HepG2 (cell line): Measurements from ENCODE around the gene PEX3. TPM values are rescaled to one million over a fixed set of nuclear protein-coding genes. Genes with fewer than 3 reads are reported as not detected.

Experiments
- ATAC-seq: fragments of 200-7000 bp; cut with Tn5 transposase; 3 replicates; pipeline ENCODE4 v1.9.1; 2020; ENCODE audit warnings: mild to moderate bottlenecking, moderate library complexity
- BruUV-seq: library from RNA; stranded (reverse); fragments of 400-500 nt; replicated peaks from 2 replicates; lab custom pipeline; 2021; lab: Mats Ljungman, UMichigan
- CTCF ChIA-PET: fragments of 300-600 bp; formaldehyde crosslinking; extraction: SDS; loops from one replicate; lab custom pipeline; 2021; ENCODE audit warnings: low total read pairs, inconsistent platforms, low intra/inter-chr PET ratio; lab: Yijun Ruan, JAX
- POLR2A ChIA-PET: fragments of 350-600 bp; sonication (Branson Sonifier 250); formaldehyde crosslinking; loops from one replicate; lab custom pipeline; 2020; ENCODE audit warnings: antibody characterized with exemption, inconsistent platforms; lab: Yijun Ruan, JAX
- DNase-seq: peaks from one replicate; pipeline ENCODE4 v3.0.0-alpha.2; 2015; ENCODE audit warnings: low spot score
- FAIRE-seq: peaks from 3 replicates; lab custom pipeline; 2011; peaks lifted over from hg19 to GRCh38; lab: Jason Lieb, UNC
- H2AFZ ChIP-seq: one replicate; pipeline ENCODE4 v1.6.1; 2011; ENCODE audit warnings: low read length, inconsistent platforms
- H3K27ac ChIP-seq: fragments of 300-600 bp; 3 replicates; pipeline ENCODE4 v1.8.0; 2011; ENCODE audit warnings: mixed run types, mild to moderate bottlenecking, mixed read lengths, low read length, inconsistent platforms; ENCODE audit not compliant: insufficient read depth; ENCODE audit errors: extremely low read length
- H3K27me3 ChIP-seq, 2 experiments: fragments of 200-600 bp in 1 of 2; 2 replicates in 1 of 2; 3 replicates in 1 of 2; pipeline versions ENCODE4 v1.6.0 to v1.8.0; 2011; ENCODE audit warnings: low read length in 2 of 2, mild to moderate bottlenecking in 2 of 2, moderate library complexity in 2 of 2, inconsistent platforms in 1 of 2; ENCODE audit not compliant: insufficient read depth in 2 of 2, control insufficient read depth in 1 of 2
- H3K36me3 ChIP-seq, 2 experiments: fragments of 200-600 bp in 1 of 2; replicated peaks in 1 of 2; 2 replicates in 1 of 2; 3 replicates in 1 of 2; pipeline versions ENCODE4 v1.5.1 to v1.8.0; 2011; ENCODE audit warnings: low read length in 2 of 2, inconsistent platforms in 1 of 2; ENCODE audit not compliant: insufficient read depth in 2 of 2, control insufficient read depth in 1 of 2
- H3K4me1 ChIP-seq: 2 replicates; pipeline ENCODE4 v1.5.1; 2012; ENCODE audit warnings: low read length, inconsistent platforms; ENCODE audit not compliant: insufficient read depth
- H3K4me2 ChIP-seq: 2 replicates; pipeline ENCODE4 v1.6.0; 2011; ENCODE audit warnings: low read depth, low read length, inconsistent platforms
- H3K4me3 ChIP-seq, 3 experiments: fragments of 200-600 bp in 1 of 3; sonication (generic), shearing (Covaris generic) in 1 of 3; replicated peaks in 1 of 3; 2 replicates each; pipeline ENCODE4 v1.5.1; 2011 to 2016; ENCODE audit warnings: low read length in 3 of 3, inconsistent platforms in 2 of 3, low read depth in 2 of 3, mild to moderate bottlenecking in 2 of 3, control low read depth in 1 of 3, mixed read lengths in 1 of 3; ENCODE audit not compliant: insufficient read depth in 1 of 3
- H3K79me2 ChIP-seq: one replicate; pipeline ENCODE4 v1.6.1; 2011; ENCODE audit warnings: low read length, inconsistent platforms; ENCODE audit not compliant: insufficient read depth
- H3K9ac ChIP-seq: 2 replicates; pipeline ENCODE4 v1.6.0; 2011; ENCODE audit warnings: mild to moderate bottlenecking, low read depth, low read length, inconsistent platforms; ENCODE audit not compliant: insufficient read depth
- H3K9me3 ChIP-seq: 2 replicates; pipeline ENCODE4 v1.5.1; 2012; ENCODE audit warnings: mild to moderate bottlenecking, low read length
- H4K20me1 ChIP-seq: 2 replicates; pipeline ENCODE4 v1.6.0; 2011; ENCODE audit warnings: inconsistent platforms, mild to moderate bottlenecking, low read length, moderate library complexity; ENCODE audit not compliant: insufficient read depth
- CTCF ChIP-seq: sonication (generic); formaldehyde crosslinking; IDR thresholded peaks from 2 replicates; pipeline ENCODE4 v1.5.0; 2020; ENCODE audit warnings: mild to moderate bottlenecking, missing genetic modification reagents, moderate library complexity
- FOXC1 ChIP-seq: sonication (generic); formaldehyde crosslinking; IDR thresholded peaks from 2 replicates; pipeline ENCODE4 v1.8.0; 2022; ENCODE audit warnings: mild to moderate bottlenecking, missing genetic modification reagents, borderline replicate concordance
- HNRNPH1 ChIP-seq: fragments of 200-400 bp; formaldehyde crosslinking; optimal IDR thresholded peaks from 2 replicates; pipeline ENCODE3; 2017; ENCODE audit warnings: mild to moderate bottlenecking, low read depth, low read length
- POLR2A ChIP-seq, 2 experiments: IDR thresholded peaks; 2 replicates each; pipeline ENCODE4 v1.6.1; 2011; ENCODE audit warnings: low read depth in 2 of 2, low read length in 2 of 2, mild to moderate bottlenecking in 1 of 2, moderate library complexity in 1 of 2; ENCODE audit not compliant: insufficient read depth in 1 of 2
- SRSF9 ChIP-seq: fragments of 200-400 bp; formaldehyde crosslinking; IDR thresholded peaks from 2 replicates; pipeline ENCODE4 v1.6.1; 2018; ENCODE audit warnings: borderline replicate concordance, mild to moderate bottlenecking, low read depth, low read length; ENCODE audit not compliant: insufficient read depth, poor library complexity, severe bottlenecking
- STAG1 ChIP-seq: sonication (generic); formaldehyde crosslinking; IDR thresholded peaks from 2 replicates; pipeline ENCODE4 v1.4.0; 2020; ENCODE audit warnings: missing genetic modification reagents
- TMF1 ChIP-seq: sonication (generic); formaldehyde crosslinking; IDR thresholded peaks from 2 replicates; pipeline ENCODE4 v1.8.1; 2022; ENCODE audit warnings: low read depth, missing genetic modification reagents
- USF2 ChIP-seq, 2 experiments: sonication (generic) in 1 of 2; formaldehyde crosslinking in 1 of 2; IDR thresholded peaks; 2 replicates each; pipeline versions ENCODE4 v1.5.1 to v1.6.1; 2011 to 2020; ENCODE audit warnings: borderline replicate concordance in 1 of 2, low read depth in 1 of 2, low read length in 1 of 2, mild to moderate bottlenecking in 1 of 2, missing genetic modification reagents in 1 of 2, moderate library complexity in 1 of 2
- ZFP36L2 ChIP-seq: sonication (generic); formaldehyde crosslinking; IDR thresholded peaks from 2 replicates; pipeline ENCODE4 v1.4.0; 2020; ENCODE audit warnings: missing genetic modification reagents
- ZFP62 ChIP-seq: sonication (generic); formaldehyde crosslinking; IDR thresholded peaks from 2 replicates; pipeline ENCODE4 v1.4.0; 2020; ENCODE audit warnings: missing genetic modification reagents
- WGBS: methylation state at CpG from one replicate; pipeline ENCODE4 v1.1.6; 2017; ENCODE audit warnings: low lambda C conversion rate; 5-methylcytosine and 5-hydroxymethylcytosine counted together
- in situ Hi-C: cut with HindIII; loops from 2 replicates; pipeline ENCODE4 v1.10.0; 2017; ENCODE audit warnings: low pct_unique_long_range_greater_than_20kb; ENCODE audit not compliant: extremely low pct_ligation_motif_present
- intact Hi-C: fragments of 100-400 bp; cut with micrococcal nuclease; formaldehyde crosslinking; loops from one replicate; pipeline ENCODE4 v1.10.0; 2022; ENCODE audit not compliant: unreplicated experiment
- polyA plus RNA-seq, 8 experiments: library from polyadenylated mRNA; depleted of rRNA in 3 of 8; stranded (reverse) in 7 of 8; unstranded in 1 of 8; fragments of >200 nt; fragmentation: Illumina TruSeq in 4 of 8; extraction: Trizol in 4 of 8; gene quantifications; 2 replicates each; pipeline versions ENCODE4 v1.2.1 to v1.2.3, GENCODE V29; 2011 to 2016; ENCODE audit warnings: low read depth in 4 of 8, missing spikeins in 1 of 8, mixed read lengths in 1 of 8; ENCODE audit not compliant: insufficient read depth in 1 of 8
- total RNA-seq, 5 experiments: library from RNA; depleted of rRNA; stranded (reverse); fragments of >200 nt; fragmentation: Illumina TruSeq; extraction: Trizol; gene quantifications; 2 replicates each; pipeline ENCODE4 v1.2.3, GENCODE V29; 2016; ENCODE audit warnings: low read depth in 1 of 5

The PEX3 gene
- total and polyA plus RNA-seq, 2 of the 13 experiments (the other 11 are each of a cell fraction or from before 2014, with no cell fraction given): 30.9 to 40.8 TPM

- H3K27me3 ChIP-seq: peaks cover 0 to 7% of the 10 kb centered on the region in 2 experiments; a peak in 3 of 5 replicates
- ATAC-seq (no peak), FAIRE-seq (peak; percentile 40)
- no peak overlapping the region for H3K4me2 ChIP-seq
- BruUV-seq: no TSS peak
- POLR2A ChIA-PET: no interaction called here
- TF ChIP-seq FOXC1 (no peak), TMF1 (no peak), HNRNPH1 (no peak), SRSF9 (no peak), ZFP36L2 (CRISPR knock-in tag) (no peak), ZFP62 (CRISPR knock-in tag) (no peak), POLR2A (IDR thresholded peaks at IDR 0.05; ENCODE audit: insufficient read depth in 1 of 2, low read depth in 2 of 2, low read length in 2 of 2) (no peak)
- TF ChIP-seq, all 625 proteins: peak for 0
- intact Hi-C loops (no loop called here), in situ Hi-C loops (no loop called here)
- H2AFZ ChIP-seq: no peak overlapping the region
- 52% methylated on average over 7 of the region's 7 CpGs for WGBS
- CTCF ChIA-PET: no interaction called here
- H3K36me3 ChIP-seq: no peaks in the 10 kb centered on the region
- DNase-seq: no peak
- no peaks in the 10 kb centered on the region for H3K4me1 ChIP-seq
- no peak overlapping the region for H3K9ac ChIP-seq
- no peak overlapping the region for H3K4me3 ChIP-seq
- H3K9me3 ChIP-seq: no peaks in the 10 kb centered on the region
- no peaks in the 10 kb centered on the region for H3K79me2 ChIP-seq
- H4K20me1 ChIP-seq: no peaks in the 10 kb centered on the region
- H3K27ac ChIP-seq: no peak overlapping the region
These were observed 77.7 kb downstream of the PEX3 start for GRCh38 chr6:143528164-143528811.

DNA sequence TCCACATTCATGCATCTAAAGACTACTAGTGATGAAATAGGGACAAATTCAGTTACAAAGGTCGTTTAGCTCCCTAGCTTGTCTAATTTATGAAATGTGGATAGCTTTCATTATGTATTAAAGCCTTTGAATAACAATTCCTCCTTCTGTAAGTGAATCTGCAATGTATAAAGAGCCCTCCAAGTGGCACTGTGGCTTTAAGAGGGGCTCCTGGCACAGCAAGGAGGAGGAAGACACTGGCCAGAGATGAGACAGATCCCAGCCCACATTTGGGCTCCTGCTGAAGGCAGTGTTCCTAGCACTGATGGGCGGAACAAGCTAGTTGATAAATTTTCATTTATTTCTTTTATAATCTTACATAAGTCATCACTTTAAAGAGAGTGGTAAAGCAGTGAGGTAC, 78.5 kb downstream of the PEX3 start:
- Histone ChIP-seq H4K20me1 (no peaks in the 10 kb centered on the region), H3K36me3 (no peaks in the 10 kb centered on the region), H3K27me3 (peaks cover 0 to 12% of the 10 kb centered on the region in 2 experiments; a peak in 4 of 5 replicates), H3K4me3 (no peak overlapping the region), H3K4me2 (no peak overlapping the region), H3K27ac (no peak overlapping the region), H3K9me3 (no peaks in the 10 kb centered on the region), H3K4me1 (no peaks in the 10 kb centered on the region), H3K9ac (no peak overlapping the region), H3K79me2 (no peaks in the 10 kb centered on the region), H2AFZ (no peak overlapping the region)
- FAIRE-seq: no peak
- in situ Hi-C loops (no loop called here), intact Hi-C loops (no loop called here)
- ChIA-PET POLR2A (no interaction called here), CTCF (no interaction called here)
- TF ChIP-seq CTCF (peak; percentile 14; the same call in 1 of the 2 replicates), USF2 (IDR thresholded peaks at IDR 0.05; ENCODE audit: low read depth, low read length) (no peak), USF2 (CRISPR knock-in tag; IDR thresholded peaks at IDR 0.05; ENCODE audit: borderline replicate concordance) (no peak), STAG1 (peak; percentile 43)
- DNase-seq: no peak
- BruUV-seq: no TSS peak
- peak; percentile 51 for ATAC-seq
- WGBS: 34% methylated on average over 2 of the region's 2 CpGs
